Esophagus squamous epithelium (tissue), 5 donors: ENCODE results near the gene SOWAHD. TPM values are rescaled to one million over a fixed set of nuclear protein-coding genes. Genes with fewer than 3 reads are reported as not detected.
"Not testable (repeated sequence)": the region's sequence is repeated elsewhere in the genome, so short reads cannot be mapped to it uniquely, and the experiment has no call there.

Experiments used
- DNase-seq: peaks from one replicate; lab custom pipeline; 2025; lab: John Stamatoyannopoulos, UW
- H3K27ac ChIP-seq, 4 donors: fragments of 200-600 bp; sonication (generic); one replicate each; pipeline ENCODE4 v1.5.1; 2016 to 2019; ENCODE audit warnings: mild to moderate bottlenecking in 1 of 4
- H3K27me3 ChIP-seq, 4 donors: fragments of 200-600 bp; sonication (generic); 1 replicate in 3 of 4; 2 replicates in 1 of 4; pipeline versions ENCODE4 v1.5.1 to v1.6.0; 2017 to 2021; ENCODE audit warnings: antibody characterized with exemption in 1 of 4
- H3K36me3 ChIP-seq, 3 donors: fragments of 200-600 bp; sonication (generic); one replicate each; pipeline ENCODE4 v1.5.1; 2016 to 2019
- H3K4me1 ChIP-seq, 3 donors: fragments of 200-600 bp; sonication (generic); one replicate each; pipeline ENCODE4 v1.5.1; 2017 to 2019
- H3K4me3 ChIP-seq, 4 donors: fragments of 200-600 bp; sonication (generic); 1 replicate in 3 of 4; 2 replicates in 1 of 4; pipeline ENCODE4 v1.5.1; 2016 to 2019; ENCODE audit warnings: mild to moderate bottlenecking in 2 of 4, moderate library complexity in 1 of 4
- H3K9me3 ChIP-seq, 3 donors: fragments of 200-600 bp; sonication (generic); one replicate each; pipeline ENCODE4 v1.5.1; 2016 to 2019
- CTCF ChIP-seq, 6 experiments: fragments of 450-650 bp in 4 of 6; fragments of 200-600 bp in 2 of 6; sonication (generic) in 2 of 6; IDR thresholded peaks; one replicate each; pipeline ENCODE4 v1.5.1; 2016 to 2019; ENCODE audit warnings: antibody characterized with exemption in 6 of 6, mild to moderate bottlenecking in 4 of 6, moderate library complexity in 4 of 6
- POLR2A ChIP-seq, 4 donors: fragments of 450-650 bp; IDR thresholded peaks; one replicate each; pipeline ENCODE4 v1.6.1; 2017; ENCODE audit warnings: antibody characterized with exemption in 4 of 4, mild to moderate bottlenecking in 4 of 4, moderate library complexity in 3 of 4
- WGBS, 2 donors: methylation state at CpG; one replicate each; pipeline ENCODE4 v1.1.5; 2018; 5-methylcytosine and 5-hydroxymethylcytosine counted together
- intact Hi-C: fragments of 100-400 bp; cut with DNase I; formaldehyde crosslinking; loops from one replicate; pipeline ENCODE4 v1.15.0; 2022
- small RNA-seq, 4 donors: library from RNA; depleted of rRNA; stranded (forward); fragments of <200 nt; gene quantifications; one replicate each; pipeline ENCODE3, GENCODE V24; 2016
- total RNA-seq, 4 donors: library from RNA; depleted of rRNA; stranded (reverse); fragments of >200 nt; gene quantifications; one replicate each; pipeline ENCODE4 v1.1.0, GENCODE V29; 2016
- donor health status: DM: yes; HTN: yes; CAD: no.

SOWAHD gene
- total RNA-seq, 4 donors from 2014 or later: 0.38 TPM; not detected in 3

GRCh38 chrX:119802546-119802945, 44.2 kb downstream of the SOWAHD start:
- Histone ChIP-seq H3K27ac (no peak overlapping the region), H3K9me3 (no peaks in the 10 kb centered on the region), H3K36me3 (no peaks in the 10 kb centered on the region), H3K4me3 (no peak overlapping the region), H3K27me3 (no peaks in the 10 kb centered on the region), H3K4me1 (no peaks in the 10 kb centered on the region)
- TF ChIP-seq POLR2A (IDR thresholded peaks at IDR 0.05) (no peak), CTCF (IDR thresholded peaks at IDR 0.05) (no peak)
- intact Hi-C loops: no loop called here
- WGBS, 2 donors: 95% methylated on average over 6 to 8 of the region's 8 CpGs
- no peak for DNase-seq

DNA sequence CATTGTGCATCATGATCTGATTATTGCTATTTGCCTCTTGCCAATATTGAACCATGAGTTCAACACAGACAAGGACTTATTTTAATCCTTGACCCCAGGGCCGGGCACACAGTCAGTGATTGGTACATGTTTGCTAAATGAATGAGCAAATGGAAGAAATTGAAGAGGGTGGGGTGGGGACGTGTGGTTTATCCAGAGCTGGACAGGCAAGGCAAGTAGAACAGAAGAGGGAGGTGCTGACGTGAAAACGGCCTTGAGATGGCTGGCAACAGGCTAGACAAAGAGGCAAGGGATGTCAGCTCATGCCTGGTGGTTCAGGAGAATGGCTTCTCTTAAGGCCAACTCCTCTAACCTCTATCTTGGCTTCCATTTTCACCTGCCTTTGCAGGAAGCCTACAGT, 50.1 kb downstream of the SOWAHD start:
- H3K9me3 ChIP-seq, H3K4me3 ChIP-seq, H3K27me3 ChIP-seq, H3K36me3 ChIP-seq, intact Hi-C loops, H3K27ac ChIP-seq, DNase-seq, H3K4me1 ChIP-seq: not testable (repeated sequence)
- 73% methylated on average over 3 of the region's 4 CpGs; no CpG with 5 or more reads in 1 of the 2 donors for WGBS, 2 donors

- H3K9me3 ChIP-seq: no peaks in the 10 kb centered on the region
- no peak for DNase-seq
- intact Hi-C loops: no loop called here
- no peaks in the 10 kb centered on the region for H3K4me1 ChIP-seq
- 55 to 100% methylated on average over 1 of the region's 1 CpG for WGBS, 2 donors
- H3K27ac ChIP-seq: no peak overlapping the region
- TF ChIP-seq POLR2A (IDR thresholded peaks at IDR 0.05) (no peak), CTCF (IDR thresholded peaks at IDR 0.05) (no peak)
- H3K27me3 ChIP-seq: no peaks in the 10 kb centered on the region
- no peaks in the 10 kb centered on the region for H3K36me3 ChIP-seq
- H3K4me3 ChIP-seq: no peak overlapping the region
Observed at GRCh38 chrX:119809185-119809666, 50.8 kb downstream of the SOWAHD start.

Small RNA genes lying within 50 kb of the gene (small RNA-seq; reads per million reads assigned to genes)
- 0 reads per million in 4 donors for gene SNORA69

Other genes with a start within 250 kb of the SOWAHD start
- 10 to 100 TPM; 14.8 to 31.1 (median 17.2) TPM for gene STEEP1, start 193.2 kb upstream of the SOWAHD start, total RNA-seq
- gene UBE2A, start 184.0 kb upstream of the SOWAHD start, total RNA-seq: 10 to 100 TPM; 26.7 to 40.9 (median 38.8) TPM
- 1 to 10 TPM; 5.5 to 9.0 (median 7.9) TPM for gene NKRF, start 152.2 kb upstream of the SOWAHD start, total RNA-seq
- 10 to 100 TPM in 2 of 4 donors, 1 to 10 TPM in 2; 3.4 to 13.4 (median 8.2) TPM for gene SEPTIN6, start 65.4 kb upstream of the SOWAHD start, total RNA-seq
- 1,000 to 10,000 TPM; 1,415 to 8,821 (median 6,699) TPM for gene RPL39, start 33.0 kb downstream of the SOWAHD start, total RNA-seq
- 1 to 10 TPM; 2.8 to 8.0 (median 5.1) TPM for gene UPF3B, start 94.4 kb downstream of the SOWAHD start, total RNA-seq
- gene RNF113A, start 113.1 kb downstream of the SOWAHD start, total RNA-seq: 10 to 100 TPM in 2 of 4 donors, 1 to 10 TPM in 2; 8.1 to 23.4 (median 12.2) TPM
- 10 to 100 TPM; 54.0 to 94.7 (median 66.5) TPM for gene NDUFA1, start 113.2 kb downstream of the SOWAHD start, total RNA-seq
- not detected for gene AKAP14, start 137.3 kb downstream of the SOWAHD start, total RNA-seq
- 1 to 10 TPM; 2.2 to 5.0 (median 2.6) TPM for gene NKAP, start 185.2 kb downstream of the SOWAHD start, total RNA-seq